Mucosa of descending colon (tissue), 3 donors: Measurements from ENCODE around the gene MEX3D. TPM values are rescaled to one million over a fixed set of nuclear protein-coding genes. Genes with fewer than 3 reads are reported as not detected.

Experiments
- ATAC-seq: fragments of 200-7000 bp; cut with Tn5 transposase; one replicate; pipeline ENCODE4 v1.9.1; 2020; ENCODE audit warnings: mild to moderate bottlenecking, moderate library complexity
- DNase-seq, 3 donors: peaks; one replicate each; pipeline ENCODE4 v3.0.0-alpha.2; 2020
- H3K36me3 ChIP-seq: fragments of 200-600 bp; one replicate; pipeline ENCODE4 v1.8.0; 2021; ENCODE audit warnings: low read depth, mild to moderate bottlenecking
- H3K4me1 ChIP-seq: fragments of 200-600 bp; one replicate; pipeline ENCODE4 v1.8.0; 2021; ENCODE audit warnings: low read depth, mild to moderate bottlenecking
- H3K4me3 ChIP-seq: fragments of 200-600 bp; one replicate; pipeline ENCODE4 v1.8.0; 2021; ENCODE audit warnings: mild to moderate bottlenecking
- H3K9me3 ChIP-seq: fragments of 200-600 bp; one replicate; pipeline ENCODE4 v1.8.0; 2021; ENCODE audit warnings: mild to moderate bottlenecking
- CTCF ChIP-seq: fragments of 200-600 bp; IDR thresholded peaks from one replicate; pipeline ENCODE4 v1.8.0; 2022; ENCODE audit warnings: antibody characterized with exemption, mild to moderate bottlenecking
- intact Hi-C, 2 donors: fragments of 100-400 bp; cut with DNase I in 1 of 2; cut with micrococcal nuclease in 1 of 2; formaldehyde crosslinking; loops; one replicate each; pipeline versions ENCODE4 v1.11.0 to v1.11.1; 2022; cut with DNase I, micrococcal nuclease
- total RNA-seq, 3 donors: library from RNA; stranded (reverse); fragmentation: NEBNext Ultra II Directional in 2 of 3; extraction: Animal tissue kit (Norgen Biotek cat#: 25700) in 2 of 3; gene quantifications; one replicate each; pipeline versions ENCODE4 v1.2.1 to v1.2.4, GENCODE V29; 2021 to 2023
- donor health status: DM: no; HTN: no; CAD: no; lungs with moderate emphysema.
- donor health status: DM: no; HTN: no; CAD: no.
- donor health status: DM: no; HTN: yes; CAD: no.

The MEX3D gene
- total RNA-seq, 3 donors from 2014 or later = 21.3 to 28.1 (median 21.5) TPM

DNA sequence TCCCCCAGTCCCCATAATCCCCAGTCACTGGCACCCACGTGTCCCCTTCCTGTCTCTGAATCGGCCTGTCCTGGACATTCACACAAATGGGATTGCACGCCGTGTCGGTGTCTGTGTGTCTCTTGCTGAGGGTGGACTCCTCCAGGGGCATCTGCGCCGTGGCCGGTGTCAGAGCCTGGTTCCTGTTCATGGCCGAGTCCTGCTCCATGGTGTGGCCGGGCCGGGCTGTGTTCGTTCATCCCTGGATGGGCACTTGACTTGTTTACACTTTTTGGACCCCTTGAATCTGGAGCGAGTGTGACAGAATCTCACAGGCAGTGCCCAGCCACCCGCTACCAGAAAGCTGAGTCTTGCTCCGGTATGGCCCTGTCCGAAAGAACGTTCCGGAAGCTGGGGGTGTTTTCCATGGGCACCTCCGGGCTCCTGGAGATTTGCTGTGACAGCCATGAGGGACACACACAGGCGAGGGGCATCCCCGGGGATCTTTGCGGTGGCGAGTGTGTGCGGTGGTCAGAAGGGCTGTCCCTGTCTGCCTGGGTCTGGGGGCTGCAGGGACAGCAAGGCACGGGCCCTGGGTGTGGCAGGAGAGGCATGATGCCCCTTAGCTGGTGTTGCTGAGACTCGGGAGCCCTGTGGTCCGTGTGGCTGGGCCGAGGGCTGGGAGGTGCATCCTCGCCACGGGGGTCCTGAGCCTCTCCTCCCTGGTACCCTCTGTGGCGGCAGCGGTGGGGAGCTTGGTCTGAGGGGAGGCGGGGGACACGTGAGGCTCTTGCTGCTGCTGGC is 6.4 kb upstream of the MEX3D start:
- Histone ChIP-seq H3K9me3 (no peaks in the 10 kb centered on the region), H3K36me3 (no peaks in the 10 kb centered on the region), H3K4me3 (no peak overlapping the region), H3K4me1 (no peaks in the 10 kb centered on the region)
- intact Hi-C loops = no loop called here
- DNase-seq (no peak), ATAC-seq (no peak)
- no peak for TF ChIP-seq CTCF

- intact Hi-C loops = no loop called here
- DNase-seq (no peak), ATAC-seq (no peak)
- H3K9me3 ChIP-seq = no peaks in the 10 kb centered on the region
- H3K4me3 ChIP-seq = no peak overlapping the region
- TF ChIP-seq CTCF = no peak
- no peaks in the 10 kb centered on the region for H3K36me3 ChIP-seq
- peaks cover 8% of the 10 kb centered on the region for H3K4me1 ChIP-seq
Observed at GRCh38 chr19:1572795-1573194, 4.7 kb upstream of the MEX3D start.

GRCh38 chr19:1571358-1571757 is 3.2 kb upstream of the MEX3D start:
- DNase-seq (no peak), ATAC-seq (no peak)
- H3K9me3 ChIP-seq = no peaks in the 10 kb centered on the region
- H3K4me3 ChIP-seq = no peak overlapping the region
- intact Hi-C loops = no loop called here
- TF ChIP-seq CTCF = no peak
- H3K36me3 ChIP-seq = no peaks in the 10 kb centered on the region
- H3K4me1 ChIP-seq = peaks cover 8% of the 10 kb centered on the region

DNA sequence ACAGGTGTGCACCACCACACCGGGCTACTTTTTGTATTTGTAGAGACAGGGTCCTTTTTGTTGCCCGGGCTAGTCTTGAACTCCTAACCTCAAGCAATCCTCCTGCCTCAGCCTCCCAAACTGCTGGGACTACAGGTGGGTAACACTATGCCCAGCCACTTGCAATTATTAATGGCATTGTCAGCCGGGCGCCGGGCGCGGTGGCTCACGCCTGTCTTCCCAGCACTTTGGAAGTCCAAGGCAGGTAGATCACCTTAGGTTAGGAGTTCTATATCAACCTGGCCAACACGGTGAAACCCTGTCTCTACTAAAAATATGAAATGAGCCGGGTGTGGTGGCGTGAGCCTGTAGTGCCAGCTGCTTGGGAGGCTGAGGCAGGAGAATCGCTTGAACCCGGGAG is 2.7 kb upstream of the MEX3D start:
- Histone ChIP-seq H3K36me3 (no peaks in the 10 kb centered on the region), H3K4me1 (peaks cover 8% of the 10 kb centered on the region), H3K4me3 (no peak overlapping the region), H3K9me3 (no peaks in the 10 kb centered on the region)
- intact Hi-C loops = no loop called here
- ATAC-seq = no peak
- no peak for TF ChIP-seq CTCF
- no peak for DNase-seq

DNA sequence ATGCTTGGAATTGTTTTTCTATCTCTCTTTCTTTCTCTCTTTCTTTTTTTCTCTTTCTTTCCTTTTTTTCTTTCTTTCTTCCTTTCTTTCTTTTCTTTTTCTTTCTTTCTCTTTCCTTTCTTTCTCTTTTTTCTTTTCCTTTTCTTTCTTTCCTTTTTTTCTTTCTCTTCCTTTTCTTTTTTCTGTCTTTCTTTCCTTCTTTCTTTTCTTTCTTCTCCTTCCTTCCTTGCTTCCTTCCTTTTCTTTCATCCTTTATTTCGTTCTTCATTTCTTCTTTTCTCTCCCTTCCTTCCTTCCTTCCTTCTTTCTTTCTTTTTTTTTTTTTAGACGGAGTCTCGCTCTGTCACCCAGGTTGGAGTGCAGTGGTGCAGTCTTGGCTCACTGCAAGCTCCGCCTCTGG is 1.9 kb upstream of the MEX3D start:
- H3K9me3 ChIP-seq = no peaks in the 10 kb centered on the region
- ATAC-seq (no peak), DNase-seq (no peak)
- intact Hi-C loops = no loop called here
- no peak for TF ChIP-seq CTCF
- H3K4me3 ChIP-seq = no peak overlapping the region
- peaks cover 8% of the 10 kb centered on the region for H3K4me1 ChIP-seq
- H3K36me3 ChIP-seq = no peaks in the 10 kb centered on the region
